ENCODE results near the gene CDC42.

GRCh38 chr1:22051607-22052114 is 848 bp upstream of the CDC42 start:
- no peak for TF ChIP-seq GATA2 (IDR thresholded peaks at IDR 0.05; ENCODE audit: low read depth, low read length)
- no peak for TF ChIP-seq GATA3 (IDR thresholded peaks at IDR 0.05; ENCODE audit: low read depth, low read length)

All from SH-SY5Y (cell line).